WTC11 (cell line): ENCODE measurements around the gene CPLANE1.

Experiments used
- ATF3 ChIP-seq: sonication (generic); formaldehyde crosslinking; conservative IDR thresholded peaks from 2 replicates; pipeline ENCODE4 v1.8.1; 2022; ENCODE audit warnings: mild to moderate bottlenecking, missing genetic modification reagents
- CTCF ChIP-seq: fragments of 200-600 bp; IDR thresholded peaks from 2 replicates; pipeline ENCODE4 v1.8.0; 2022; ENCODE audit warnings: antibody characterized with exemption
- ELF4 ChIP-seq: sonication (generic); formaldehyde crosslinking; IDR thresholded peaks from 2 replicates; pipeline ENCODE4 v1.8.1; 2022; ENCODE audit warnings: low read depth, mild to moderate bottlenecking, moderate library complexity, missing genetic modification reagents
- GTF2I ChIP-seq: fragments of 250-450 bp; sonication (Bioruptor Pico); conservative IDR thresholded peaks from 2 replicates; pipeline ENCODE4 v1.4.0; 2021; ENCODE audit warnings: mild to moderate bottlenecking
- HMGXB4 ChIP-seq: sonication (generic); formaldehyde crosslinking; IDR thresholded peaks from 2 replicates; pipeline ENCODE4 v1.8.1; 2023; ENCODE audit warnings: mild to moderate bottlenecking, moderate library complexity, missing genetic modification reagents
- NFE2L1 ChIP-seq: sonication (generic); formaldehyde crosslinking; IDR thresholded peaks from 2 replicates; pipeline ENCODE4 v1.8.1; 2023; ENCODE audit warnings: missing genetic modification reagents
- NFYB ChIP-seq: sonication (generic); formaldehyde crosslinking; conservative IDR thresholded peaks from 2 replicates; pipeline ENCODE4 v1.8.0; 2022; ENCODE audit warnings: low read depth, missing genetic modification reagents
- PRRX2 ChIP-seq: fragments of 250-450 bp; sonication (Bioruptor Pico); IDR thresholded peaks from 2 replicates; pipeline ENCODE4 v1.8.0; 2021; ENCODE audit warnings: mild to moderate bottlenecking
- TEAD1 ChIP-seq: sonication (generic); formaldehyde crosslinking; IDR thresholded peaks from 2 replicates; pipeline ENCODE4 v1.8.0; 2022; ENCODE audit warnings: mild to moderate bottlenecking, missing genetic modification reagents
- USF2 ChIP-seq: sonication (generic); formaldehyde crosslinking; IDR thresholded peaks from 2 replicates; pipeline ENCODE4 v1.8.1; 2023; ENCODE audit warnings: mild to moderate bottlenecking, missing genetic modification reagents, moderate library complexity

GRCh38 chr5:37206736-37207135 is 42.4 kb downstream of the CPLANE1 start:
- no peak for TF ChIP-seq TEAD1 (CRISPR knock-in tag)
- TF ChIP-seq USF2 (CRISPR knock-in tag) = no peak
- no peak for TF ChIP-seq NFYB
- no peak for TF ChIP-seq HMGXB4 (CRISPR knock-in tag)
- TF ChIP-seq GTF2I = no peak
- TF ChIP-seq CTCF = no peak
- no peak for TF ChIP-seq PRRX2 (CRISPR knock-in tag)
- no peak for TF ChIP-seq ATF3 (CRISPR knock-in tag)
- TF ChIP-seq ELF4 = no peak
- TF ChIP-seq NFE2L1 (CRISPR knock-in tag) = no peak
